ENCODE data around the gene NLGN3.

Gene NLGN3

GRCh38 chrX:71117358-71117757 is 27.3 kb upstream of the NLGN3 start:
- TF ChIP-seq CTCF (IDR thresholded peaks at IDR 0.05; ENCODE audit: extremely low read depth, insufficient read depth, missing control alignments): no peak
- in situ Hi-C loops (cut with MboI; ENCODE audit: low pct_unique_long_range_greater_than_20kb, low sequenced_read_pairs, unreplicated experiment): no loop called here
- DNase-seq (ENCODE audit: low spot score): no peak

- in situ Hi-C loops (cut with MboI; ENCODE audit: low pct_unique_long_range_greater_than_20kb, low sequenced_read_pairs, unreplicated experiment): no loop called here
- peak; percentile 83 for DNase-seq (ENCODE audit: low spot score)
- TF ChIP-seq CTCF (IDR thresholded peaks at IDR 0.05; ENCODE audit: extremely low read depth, insufficient read depth, missing control alignments): no peak
Measured at GRCh38 chrX:71118032-71118984, 26.3 kb upstream of the NLGN3 start, which contains the start of gene MED12. Gene MED12, plus strand, starts transcription at chrX:71118596. Its CDS starts 159 bp downstream, at chrX:71118755.

- TF ChIP-seq CTCF (IDR thresholded peaks at IDR 0.05; ENCODE audit: extremely low read depth, insufficient read depth, missing control alignments): no peak
- no peak for DNase-seq (ENCODE audit: low spot score)
- in situ Hi-C loops (cut with MboI; ENCODE audit: low pct_unique_long_range_greater_than_20kb, low sequenced_read_pairs, unreplicated experiment): no loop called here
Measured at GRCh38 chrX:71118985-71119535, 25.6 kb upstream of the NLGN3 start.

GRCh38 chrX:71128166-71128833 is 16.3 kb upstream of the NLGN3 start:
- no peak for DNase-seq (ENCODE audit: low spot score)
- TF ChIP-seq CTCF (IDR thresholded peaks at IDR 0.05; ENCODE audit: extremely low read depth, insufficient read depth, missing control alignments): no peak
- in situ Hi-C loops (cut with MboI; ENCODE audit: low pct_unique_long_range_greater_than_20kb, low sequenced_read_pairs, unreplicated experiment): no loop called here

GRCh38 chrX:71128915-71129765 is 15.5 kb upstream of the NLGN3 start:
- in situ Hi-C loops (cut with MboI; ENCODE audit: low pct_unique_long_range_greater_than_20kb, low sequenced_read_pairs, unreplicated experiment): no loop called here
- DNase-seq (ENCODE audit: low spot score): peak; percentile 68
- peak; percentile 84 for TF ChIP-seq CTCF (IDR thresholded peaks at IDR 0.05; ENCODE audit: extremely low read depth, insufficient read depth, missing control alignments)

- in situ Hi-C loops (cut with MboI; ENCODE audit: low pct_unique_long_range_greater_than_20kb, low sequenced_read_pairs, unreplicated experiment): no loop called here
- DNase-seq (ENCODE audit: low spot score): no peak
- no peak for TF ChIP-seq CTCF (IDR thresholded peaks at IDR 0.05; ENCODE audit: extremely low read depth, insufficient read depth, missing control alignments)
Measured at GRCh38 chrX:71131510-71131909, 13.1 kb upstream of the NLGN3 start.
